Hematopoietic multipotent progenitor cell treated with erythropoietin and hydrocortisone succinate and interleukin-3 and kit ligand, for 4 days (in vitro differentiated cells): ENCODE measurements around the gene NRXN2.

Experiments
- DNase-seq: peaks from one replicate; pipeline ENCODE4 v3.0.0-alpha.2; 2015

Gene NRXN2

GRCh38 chr11:64643920-64644646 lies 78.9 kb downstream of the NRXN2 start:
- DNase-seq = peak; percentile 31

- DNase-seq = no peak
Measured at GRCh38 chr11:64643256-64643881, 79.6 kb downstream of the NRXN2 start.

DNA sequence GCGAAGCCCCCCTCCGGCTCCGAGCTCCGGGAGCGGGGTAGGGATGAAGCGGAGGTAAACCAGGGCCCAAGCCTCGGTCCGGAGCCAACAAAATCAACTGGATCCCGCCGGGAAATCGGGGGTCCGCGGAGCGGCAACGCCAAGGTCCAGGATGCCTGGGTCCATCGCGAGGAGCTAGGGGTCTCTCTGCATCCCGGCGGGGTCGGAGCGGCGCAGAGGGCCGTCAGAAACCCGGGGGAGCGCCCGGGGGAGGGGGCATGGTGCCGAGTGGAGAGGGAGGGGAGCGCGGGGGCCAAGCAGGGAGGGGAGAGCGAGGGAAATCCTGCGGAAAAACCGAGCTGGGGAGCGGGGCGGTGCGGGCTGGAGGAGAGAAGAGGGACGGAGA lies 80.1 kb downstream of the NRXN2 start:
- no peak for DNase-seq

- no peak for DNase-seq
Measured at GRCh38 chr11:64642418-64642735, 80.6 kb downstream of the NRXN2 start.

- DNase-seq = no peak
Measured at GRCh38 chr11:64641596-64642417, 81.2 kb downstream of the NRXN2 start.

DNA sequence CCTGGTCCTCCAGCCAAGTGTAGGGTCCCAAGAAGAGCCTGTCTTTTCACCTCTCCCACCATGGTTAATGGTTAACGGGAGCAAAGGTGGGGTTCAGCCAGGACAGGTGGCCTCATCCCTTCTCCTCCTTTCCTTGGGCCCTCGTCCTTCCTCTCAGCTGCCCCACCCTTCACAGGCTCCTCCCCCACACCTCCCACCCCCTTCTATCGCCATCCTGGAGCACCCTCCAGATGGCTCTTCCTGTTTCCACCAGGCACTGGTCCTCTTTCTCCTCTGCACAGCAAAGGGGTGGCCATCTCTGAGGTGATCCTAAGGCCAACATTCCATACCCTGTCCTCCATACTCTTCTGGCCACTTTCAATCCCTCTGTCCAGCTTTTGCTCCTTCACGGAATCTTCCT lies 83.1 kb downstream of the NRXN2 start:
- no peak for DNase-seq

DNA sequence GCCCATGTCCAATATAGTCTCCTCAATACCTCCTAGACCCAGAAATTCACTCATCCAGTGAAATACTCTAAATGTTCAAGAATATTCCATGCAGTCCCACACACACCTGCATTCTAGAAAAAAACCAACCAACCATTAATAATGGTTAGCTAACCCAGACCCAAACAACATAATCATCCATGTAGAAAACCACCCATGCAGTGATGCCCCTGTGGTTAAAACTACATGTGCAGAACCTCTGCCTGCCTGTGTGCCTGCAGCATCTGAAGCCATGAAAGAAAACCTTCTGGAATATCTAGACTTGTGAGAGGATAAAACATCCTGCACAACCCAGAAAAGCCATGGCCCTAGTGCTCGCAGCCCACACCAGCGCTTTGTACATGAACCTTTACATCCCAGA lies 84.2 kb downstream of the NRXN2 start:
- DNase-seq = no peak

DNA sequence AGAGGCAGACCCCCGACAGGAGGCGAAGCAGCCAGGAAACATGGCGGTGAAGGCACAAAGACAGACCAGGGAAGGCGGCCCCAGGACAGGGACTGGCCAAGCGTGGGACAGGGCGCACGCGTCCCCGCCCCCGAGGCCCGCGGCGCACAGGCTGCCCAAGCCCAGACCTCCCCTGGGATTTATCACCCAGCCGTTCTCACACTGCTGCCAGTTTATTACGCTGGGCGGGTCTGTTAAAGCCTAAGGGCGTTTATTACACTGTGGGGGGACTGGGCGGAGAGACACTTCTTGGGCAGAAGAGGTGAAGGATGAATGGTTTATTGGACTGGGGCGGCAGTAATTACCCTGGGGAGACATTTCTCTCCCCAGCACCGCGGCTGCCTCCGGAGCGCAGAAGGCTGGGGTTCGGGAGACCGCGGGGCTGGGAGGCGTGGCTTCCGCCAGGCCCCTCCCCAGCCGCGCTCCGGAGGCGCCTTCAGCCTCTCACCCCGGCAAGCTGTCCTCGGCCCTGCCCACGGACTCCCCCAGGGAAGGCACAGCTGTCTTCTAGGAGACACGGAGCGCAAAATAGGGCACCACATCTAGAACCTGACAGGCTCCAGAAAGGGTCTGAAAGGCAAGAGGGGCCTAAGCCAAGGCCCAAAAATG lies 84.9 kb downstream of the NRXN2 start:
- DNase-seq = no peak

DNA sequence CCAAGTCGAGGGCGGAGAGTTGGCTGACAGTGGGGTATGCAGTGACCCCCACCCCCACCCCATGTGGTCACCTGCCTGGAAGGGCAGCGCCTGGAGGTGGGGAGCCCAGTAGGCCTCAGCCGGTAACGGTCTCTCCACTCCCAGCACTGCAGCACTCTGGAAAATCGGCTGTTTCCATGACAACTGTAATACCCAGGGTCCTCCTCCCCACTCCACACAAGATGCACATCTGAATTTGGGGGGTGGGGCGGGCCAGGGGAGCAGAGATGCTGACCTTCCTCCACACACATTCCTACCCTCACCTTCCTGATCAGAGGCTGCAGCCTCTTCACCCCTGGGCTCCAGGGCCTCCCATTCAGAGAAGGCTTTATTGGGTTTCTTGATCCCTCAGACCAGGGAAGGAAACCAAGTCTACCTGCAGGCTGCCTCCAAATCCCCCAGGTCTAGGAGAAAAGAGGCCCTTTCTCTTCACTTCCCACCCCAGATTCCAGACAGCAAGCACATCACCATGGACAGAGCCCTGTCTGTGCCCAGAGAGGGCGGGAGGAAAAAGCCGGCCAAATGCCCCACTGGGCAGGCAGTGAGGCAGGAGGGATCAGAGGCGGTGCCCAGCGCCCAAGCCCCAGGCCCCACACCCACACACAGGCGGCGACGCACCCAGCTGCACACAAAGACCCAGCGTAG lies 85.5 kb downstream of the NRXN2 start:
- DNase-seq = no peak

GRCh38 chr11:64633555-64634159 lies 89.3 kb downstream of the NRXN2 start:
- no peak for DNase-seq

- DNase-seq = no peak
Measured at GRCh38 chr11:64632654-64633053, 90.3 kb downstream of the NRXN2 start.

DNA sequence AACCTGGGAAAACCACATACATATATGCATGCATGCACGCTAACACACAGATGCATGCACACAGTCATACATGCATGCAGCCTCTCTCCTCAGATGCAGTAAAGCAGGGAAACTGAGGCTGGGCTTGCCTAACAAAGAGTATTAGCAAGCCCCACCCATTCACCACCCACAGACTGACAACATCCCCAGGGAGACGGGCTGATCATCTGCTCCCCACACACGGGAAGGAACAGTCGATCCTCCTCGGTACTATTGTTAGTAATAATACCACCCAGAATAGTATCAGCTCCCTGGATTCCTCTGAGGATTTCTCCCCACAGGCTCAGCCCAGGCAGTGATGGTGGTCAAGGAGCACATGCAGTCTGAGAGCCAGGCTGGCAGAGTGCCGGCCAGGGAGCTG lies 90.8 kb downstream of the NRXN2 start:
- no peak for DNase-seq

DNA sequence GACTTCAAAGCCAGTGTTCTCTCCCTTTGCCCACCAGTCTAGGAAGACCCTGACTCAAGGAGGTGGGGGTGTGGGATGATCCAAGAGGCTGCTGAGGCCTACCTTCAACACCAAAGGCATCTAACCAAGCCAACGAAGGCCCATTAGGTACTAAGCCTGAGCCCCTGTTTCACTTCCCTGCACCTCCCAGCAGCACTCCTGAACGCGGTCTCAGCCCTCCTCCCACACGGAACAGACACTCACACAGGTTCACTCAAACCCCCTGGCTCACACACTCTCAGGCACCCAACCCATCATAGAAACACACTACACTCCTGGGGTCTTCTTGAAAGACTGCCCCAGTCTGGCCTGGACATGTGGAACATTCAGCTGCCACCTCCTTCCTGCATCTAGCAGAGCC lies 91.3 kb downstream of the NRXN2 start:
- no peak for DNase-seq

- no peak for DNase-seq
Measured at GRCh38 chr11:64629796-64630562, 93.0 kb downstream of the NRXN2 start.

GRCh38 chr11:64629103-64629502 lies 93.9 kb downstream of the NRXN2 start:
- no peak for DNase-seq

GRCh38 chr11:64628596-64628995 lies 94.4 kb downstream of the NRXN2 start:
- DNase-seq = no peak

DNA sequence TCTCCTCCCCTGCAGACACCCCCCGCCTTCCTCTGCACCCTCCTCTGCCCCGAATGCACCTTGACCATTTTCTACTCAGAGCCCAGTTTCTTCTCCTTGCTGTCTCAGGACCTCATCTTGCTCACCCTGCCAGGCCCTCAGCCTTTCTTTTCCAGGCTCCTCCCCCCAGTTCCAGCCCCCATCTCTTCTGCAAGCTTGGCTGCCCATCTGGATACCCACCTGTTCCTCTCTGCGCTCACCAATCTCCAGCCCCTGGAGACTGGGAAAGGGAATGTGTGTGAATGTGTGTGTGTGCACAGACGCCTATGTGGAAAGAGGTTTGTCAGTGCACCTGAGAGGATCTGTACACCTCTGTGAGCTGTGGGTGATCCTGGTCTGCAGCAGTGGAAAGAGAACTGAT lies 95.6 kb downstream of the NRXN2 start:
- no peak for DNase-seq

- no peak for DNase-seq
Measured at GRCh38 chr11:64626637-64627036, 96.4 kb downstream of the NRXN2 start.

- peak; percentile 90 for DNase-seq
Measured at GRCh38 chr11:64624883-64625481, 98.0 kb downstream of the NRXN2 start.

- DNase-seq = no peak
Measured at GRCh38 chr11:64622681-64623080, 100.3 kb downstream of the NRXN2 start.

DNA sequence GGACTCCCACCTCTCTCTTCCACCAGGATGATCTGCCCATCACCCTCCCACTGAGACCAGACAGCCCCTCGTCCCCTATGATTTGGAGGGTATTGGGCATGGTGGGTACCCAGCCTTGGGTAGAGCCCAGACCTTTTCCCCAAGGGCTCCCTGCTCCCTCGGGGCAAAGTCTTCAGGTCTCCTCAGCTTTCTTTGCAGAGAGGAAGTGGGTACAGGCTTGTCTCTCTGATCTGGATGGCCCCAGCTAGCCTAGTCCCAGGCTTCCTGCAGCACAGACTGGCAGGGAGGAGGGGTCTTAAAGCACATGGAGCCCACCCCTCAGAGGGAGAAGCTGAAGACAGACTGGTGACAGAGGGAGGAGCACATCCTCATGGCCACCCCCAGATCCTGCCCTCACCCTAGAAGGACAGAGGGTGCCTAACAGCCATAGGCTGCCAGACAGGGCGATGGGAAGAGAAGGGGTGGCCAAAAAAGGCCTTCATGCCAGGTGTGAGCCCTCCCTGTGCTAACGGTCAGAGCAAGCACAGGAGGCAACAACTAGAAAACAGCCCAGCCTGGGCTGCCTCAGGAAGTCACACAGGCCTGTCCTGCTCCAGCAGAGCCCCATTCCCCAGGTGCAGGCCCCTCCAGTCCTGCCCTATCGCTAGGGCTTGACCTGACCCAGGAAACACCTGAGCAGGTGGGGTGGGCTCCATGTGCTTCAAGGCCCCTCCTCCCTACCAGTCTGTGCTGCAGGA lies 101.5 kb downstream of the NRXN2 start:
- DNase-seq = peak; percentile 30
